ENCODE results near the gene TCAP.

TCAP gene

DNA sequence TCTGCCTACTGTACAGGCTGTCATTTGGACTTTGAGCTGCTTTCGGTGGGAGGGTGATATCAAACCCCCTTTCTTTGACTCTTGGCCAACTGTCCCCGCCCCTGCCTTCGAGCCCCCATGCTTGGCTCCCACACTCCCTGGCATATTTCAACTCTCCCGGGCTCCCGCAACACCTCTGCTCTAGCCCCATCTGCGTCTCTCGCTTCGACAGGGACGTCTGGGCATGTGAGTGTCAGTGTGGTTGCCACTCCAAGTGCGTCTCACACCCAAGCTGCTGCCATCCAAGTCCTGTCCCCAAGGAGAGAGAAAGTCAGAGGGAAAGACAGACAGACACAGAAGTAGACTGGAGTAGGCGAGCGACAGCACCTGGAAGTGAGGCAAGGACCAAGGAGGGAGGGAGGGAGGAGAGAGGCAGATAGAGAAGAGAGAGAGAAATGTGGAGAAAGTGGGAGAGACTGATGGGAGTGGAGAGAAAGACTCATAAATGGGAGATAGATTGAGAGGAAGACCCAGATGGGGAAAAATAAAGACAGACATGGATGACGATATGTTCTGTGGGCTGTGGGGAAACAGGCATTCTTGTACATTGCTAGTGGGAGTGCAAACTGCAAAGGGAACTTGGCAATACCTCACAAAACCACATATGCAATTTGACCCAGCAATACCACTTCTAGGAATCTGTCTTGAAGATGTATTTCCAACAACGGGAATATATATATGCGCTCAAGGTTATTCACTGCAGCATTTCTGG is 16.4 kb upstream of the TCAP start:
- TF ChIP-seq TAF1 (IDR thresholded peaks at IDR 0.05; ENCODE audit: low read depth) (no peak), USF1 (IDR thresholded peaks at IDR 0.05) (no peak), NFIC (IDR thresholded peaks at IDR 0.05) (no peak), TEAD4 (IDR thresholded peaks at IDR 0.05) (no peak)

DNA sequence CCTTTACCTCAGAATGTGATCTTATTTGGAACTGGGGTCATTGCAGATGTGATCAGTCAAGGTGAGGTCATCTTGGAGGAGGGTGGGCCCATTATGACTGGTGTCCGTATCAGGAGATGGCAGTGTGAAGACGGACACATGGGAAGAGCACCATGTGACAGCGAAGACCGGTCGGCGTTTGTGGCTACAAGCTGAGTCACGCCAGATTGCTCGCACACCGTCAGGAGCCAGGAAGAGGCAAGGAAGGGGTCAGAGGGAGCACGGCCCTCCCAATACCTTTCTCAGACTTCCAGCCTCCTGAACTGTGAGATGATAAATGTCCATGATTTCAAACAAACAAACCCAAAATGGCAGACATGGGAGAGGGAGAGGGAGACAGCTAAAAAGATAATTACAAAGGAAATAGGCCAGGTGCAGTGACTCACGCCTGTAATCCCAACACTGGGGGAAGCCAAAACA is 15.0 kb upstream of the TCAP start:
- TF ChIP-seq ZBTB7A (IDR thresholded peaks at IDR 0.05; ENCODE audit: low read depth) (no peak), REST (IDR thresholded peaks at IDR 0.05; ENCODE audit: low read depth) (no peak), CEBPB (IDR thresholded peaks at IDR 0.05) (no peak), CREB1 (IDR thresholded peaks at IDR 0.05; ENCODE audit: low read depth) (no peak), EGR1 (IDR thresholded peaks at IDR 0.05) (no peak), TCF12 (IDR thresholded peaks at IDR 0.05; ENCODE audit: low read depth) (no peak), TAF1 (IDR thresholded peaks at IDR 0.05; ENCODE audit: low read depth) (no peak), FOXM1 (IDR thresholded peaks at IDR 0.05; ENCODE audit: borderline replicate concordance, low read depth) (no peak), TEAD4 (IDR thresholded peaks at IDR 0.05) (no peak), YY1 (IDR thresholded peaks at IDR 0.05; ENCODE audit: low read depth) (no peak)

DNA sequence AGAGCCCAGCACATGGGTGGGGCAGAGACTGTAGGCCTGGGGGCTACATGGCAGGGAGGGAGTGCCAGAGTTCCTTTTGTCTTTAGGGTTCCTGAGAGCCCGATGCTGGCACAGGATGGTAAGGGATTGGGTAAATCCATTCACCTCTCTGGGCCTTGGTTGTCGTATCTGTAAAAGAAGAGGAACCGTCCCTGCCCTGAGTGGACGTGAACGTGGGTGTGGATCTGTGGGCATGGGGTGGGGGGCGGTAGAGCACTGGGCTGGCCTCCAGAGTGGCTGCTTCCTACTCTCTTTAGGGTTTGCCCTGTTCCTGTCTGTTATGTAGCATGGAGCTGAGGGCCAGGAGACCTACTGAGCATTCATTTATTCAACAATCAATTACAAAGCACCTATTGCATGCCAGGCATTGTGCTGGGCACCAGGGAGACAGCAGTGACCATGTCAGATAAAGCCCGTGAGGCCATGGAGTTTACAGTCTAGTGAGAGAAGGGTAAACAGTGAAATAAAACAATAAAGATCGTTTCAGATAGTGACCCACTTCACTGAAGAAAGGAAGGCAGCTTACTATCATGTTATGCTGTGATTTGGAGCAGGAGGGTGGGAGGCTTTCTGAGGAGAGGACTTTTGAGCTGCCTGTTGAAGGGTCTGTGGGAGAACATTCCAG is 13.1 kb upstream of the TCAP start:
- TF ChIP-seq TEAD4 (IDR thresholded peaks at IDR 0.05) (no peak), YY1 (IDR thresholded peaks at IDR 0.05; ENCODE audit: low read depth) (no peak), NFIC (IDR thresholded peaks at IDR 0.05) (no peak), FOXM1 (IDR thresholded peaks at IDR 0.05; ENCODE audit: borderline replicate concordance, low read depth) (no peak), RAD21 (IDR thresholded peaks at IDR 0.05; ENCODE audit: low read depth) (no peak), TAF1 (IDR thresholded peaks at IDR 0.05; ENCODE audit: low read depth) (no peak), CREB1 (IDR thresholded peaks at IDR 0.05; ENCODE audit: low read depth) (no peak)

DNA sequence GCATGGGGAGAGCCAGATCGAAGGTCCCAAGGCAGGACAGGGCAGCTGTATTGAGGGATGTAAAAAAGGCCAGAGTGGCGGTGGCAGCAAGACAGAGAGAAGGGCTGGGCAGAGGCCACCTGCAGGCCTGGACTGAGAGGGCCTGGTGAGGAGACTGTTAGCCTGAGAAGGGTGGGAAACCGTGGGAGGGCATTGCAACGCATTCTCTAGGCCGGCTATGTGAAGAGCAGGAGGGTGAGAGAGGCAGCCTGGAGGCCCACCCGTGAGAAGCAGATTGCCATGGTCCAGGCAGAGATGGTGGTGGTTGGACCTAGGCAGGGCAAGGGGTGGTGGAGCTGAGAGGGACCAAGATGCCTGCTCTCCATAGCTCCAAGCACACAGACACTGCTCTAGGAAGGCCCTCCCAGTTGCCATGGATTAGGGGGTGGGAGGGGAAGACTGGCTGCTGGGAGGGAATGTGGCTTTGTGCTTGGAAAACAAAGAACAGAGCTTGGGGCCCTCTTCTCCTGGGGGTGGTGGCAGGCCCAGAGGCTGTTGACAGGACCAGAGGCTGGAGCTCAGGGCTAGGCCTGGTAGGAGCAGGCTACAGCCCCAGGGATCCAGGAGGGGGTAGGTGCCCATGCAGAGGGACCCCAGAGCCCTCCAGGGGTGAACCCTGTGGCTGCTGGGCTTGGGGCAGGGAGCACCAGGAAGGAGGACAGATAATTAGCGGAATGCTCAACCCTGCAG is 12.4 kb upstream of the TCAP start:
- TF ChIP-seq FOXM1 (IDR thresholded peaks at IDR 0.05; ENCODE audit: borderline replicate concordance, low read depth) (no peak), YY1 (IDR thresholded peaks at IDR 0.05; ENCODE audit: low read depth) (no peak), CREB1 (IDR thresholded peaks at IDR 0.05; ENCODE audit: low read depth) (no peak), EP300 (IDR thresholded peaks at IDR 0.05; ENCODE audit: borderline replicate concordance) (no peak), TAF1 (IDR thresholded peaks at IDR 0.05; ENCODE audit: low read depth) (no peak), REST (IDR thresholded peaks at IDR 0.05; ENCODE audit: low read depth) (no peak), TEAD4 (IDR thresholded peaks at IDR 0.05) (no peak), USF1 (IDR thresholded peaks at IDR 0.05) (no peak), CEBPB (IDR thresholded peaks at IDR 0.05) (no peak), RAD21 (IDR thresholded peaks at IDR 0.05; ENCODE audit: low read depth) (no peak), TCF12 (IDR thresholded peaks at IDR 0.05; ENCODE audit: low read depth) (no peak), EGR1 (IDR thresholded peaks at IDR 0.05) (no peak), NFIC (IDR thresholded peaks at IDR 0.05) (no peak), ZBTB7A (IDR thresholded peaks at IDR 0.05; ENCODE audit: low read depth) (no peak)
- TF ChIP-seq, protein P1, sequence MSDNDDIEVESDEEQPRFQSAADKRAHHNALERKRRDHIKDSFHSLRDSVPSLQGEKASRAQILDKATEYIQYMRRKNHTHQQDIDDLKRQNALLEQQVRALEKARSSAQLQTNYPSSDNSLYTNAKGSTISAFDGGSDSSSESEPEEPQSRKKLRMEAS (IDR thresholded peaks at IDR 0.05), result no peak

GRCh38 chr17:39653316-39653661 is 11.9 kb upstream of the TCAP start:
- TF ChIP-seq EP300 (IDR thresholded peaks at IDR 0.05; ENCODE audit: borderline replicate concordance) (no peak), YY1 (IDR thresholded peaks at IDR 0.05; ENCODE audit: low read depth) (no peak), CREB1 (IDR thresholded peaks at IDR 0.05; ENCODE audit: low read depth) (no peak), CEBPB (IDR thresholded peaks at IDR 0.05) (no peak), USF1 (IDR thresholded peaks at IDR 0.05) (no peak), FOXM1 (IDR thresholded peaks at IDR 0.05; ENCODE audit: borderline replicate concordance, low read depth) (no peak), TAF1 (IDR thresholded peaks at IDR 0.05; ENCODE audit: low read depth) (no peak), TEAD4 (IDR thresholded peaks at IDR 0.05) (no peak)
